Cardiac fibroblast (primary cell): Measurements from ENCODE around the gene ARHGAP26.

Experiments
- DNase-seq, 2 donors: peaks; one replicate each; pipeline versions ENCODE4 v3.0.0 to v3.0.0-alpha.2; 2010; ENCODE audit warnings: low read depth in 2 of 2
- H3K4me3 ChIP-seq, 2 donors: replicated peaks in 1 of 2; 1 replicate in 1 of 2; 2 replicates in 1 of 2; pipeline ENCODE4 v1.5.1; 2011; ENCODE audit warnings: low read depth in 2 of 2, low read length in 2 of 2, mild to moderate bottlenecking in 2 of 2, moderate library complexity in 1 of 2
- TF ChIP-seq, protein P1 (sequence below): IDR thresholded peaks from one replicate; pipeline ENCODE4 v1.5.1; 2011; ENCODE audit warnings: low read depth, mild to moderate bottlenecking, low read length, inconsistent platforms

Gene ARHGAP26

DNA sequence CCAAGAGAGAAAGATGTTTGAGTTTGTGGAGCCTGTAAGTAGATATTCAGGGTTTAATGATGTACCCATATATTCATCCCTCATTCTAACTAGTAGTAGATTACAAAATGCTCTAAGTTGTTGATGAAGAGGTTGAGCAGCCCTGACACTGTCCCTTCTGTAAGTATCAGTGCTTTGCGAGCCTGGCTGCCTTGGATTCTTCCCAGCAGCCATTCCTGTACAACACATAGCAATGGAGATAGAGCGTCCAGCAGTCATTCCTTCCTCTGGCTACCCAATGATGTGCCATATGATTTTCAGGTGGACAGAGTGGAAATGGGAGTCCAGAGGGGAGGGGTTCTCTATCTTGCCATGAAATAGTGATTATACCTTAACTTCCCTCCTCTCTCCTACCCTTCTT, 124.1 kb downstream of the ARHGAP26 start:
- TF ChIP-seq, protein P1, sequence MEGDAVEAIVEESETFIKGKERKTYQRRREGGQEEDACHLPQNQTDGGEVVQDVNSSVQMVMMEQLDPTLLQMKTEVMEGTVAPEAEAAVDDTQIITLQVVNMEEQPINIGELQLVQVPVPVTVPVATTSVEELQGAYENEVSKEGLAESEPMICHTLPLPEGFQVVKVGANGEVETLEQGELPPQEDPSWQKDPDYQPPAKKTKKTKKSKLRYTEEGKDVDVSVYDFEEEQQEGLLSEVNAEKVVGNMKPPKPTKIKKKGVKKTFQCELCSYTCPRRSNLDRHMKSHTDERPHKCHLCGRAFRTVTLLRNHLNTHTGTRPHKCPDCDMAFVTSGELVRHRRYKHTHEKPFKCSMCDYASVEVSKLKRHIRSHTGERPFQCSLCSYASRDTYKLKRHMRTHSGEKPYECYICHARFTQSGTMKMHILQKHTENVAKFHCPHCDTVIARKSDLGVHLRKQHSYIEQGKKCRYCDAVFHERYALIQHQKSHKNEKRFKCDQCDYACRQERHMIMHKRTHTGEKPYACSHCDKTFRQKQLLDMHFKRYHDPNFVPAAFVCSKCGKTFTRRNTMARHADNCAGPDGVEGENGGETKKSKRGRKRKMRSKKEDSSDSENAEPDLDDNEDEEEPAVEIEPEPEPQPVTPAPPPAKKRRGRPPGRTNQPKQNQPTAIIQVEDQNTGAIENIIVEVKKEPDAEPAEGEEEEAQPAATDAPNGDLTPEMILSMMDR: no peak
- DNase-seq: no peak
- H3K4me3 ChIP-seq: no peak overlapping the region

- DNase-seq: peak; percentile 46 to 58
- TF ChIP-seq, protein P1: no peak
- no peak overlapping the region for H3K4me3 ChIP-seq
Measured at GRCh38 chr5:142894749-142895148, 124.6 kb downstream of the ARHGAP26 start.

DNA sequence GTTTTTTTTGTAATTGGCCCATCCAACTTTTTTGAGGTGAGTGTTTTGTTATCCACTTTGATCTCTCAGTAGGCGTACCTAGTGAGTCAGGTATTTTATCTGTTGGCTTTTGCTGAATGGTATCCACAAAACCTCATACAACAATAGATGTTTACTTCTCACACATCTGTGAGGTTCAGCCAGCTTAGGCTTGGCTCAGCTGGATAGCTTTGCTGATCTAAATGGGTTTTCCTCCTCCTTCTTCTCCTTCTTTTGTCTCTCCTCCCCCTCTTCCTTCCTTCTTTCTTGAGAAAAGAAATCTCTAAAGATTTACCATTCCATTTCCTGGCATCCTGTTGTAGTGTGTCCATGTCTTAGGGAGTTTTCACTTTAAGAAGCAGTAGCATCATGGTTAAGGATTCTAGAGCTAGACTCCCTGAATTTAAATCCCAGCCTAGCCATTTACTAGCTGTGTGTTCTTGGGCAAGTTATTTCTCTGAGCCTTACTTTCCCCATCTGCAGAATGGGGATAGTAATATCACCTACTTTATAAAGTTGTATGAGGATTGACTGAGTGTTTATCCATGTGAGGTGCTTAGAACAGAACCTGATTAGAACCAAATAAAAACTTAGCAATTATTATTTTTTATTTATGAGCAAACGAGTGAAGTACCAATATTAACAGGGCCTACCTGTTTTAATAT, 126.3 kb downstream of the ARHGAP26 start:
- DNase-seq: no peak
- H3K4me3 ChIP-seq: no peak overlapping the region
- TF ChIP-seq, protein P1: no peak

GRCh38 chr5:142897328-142897727, 127.2 kb downstream of the ARHGAP26 start:
- TF ChIP-seq, protein P1: no peak
- no peak overlapping the region for H3K4me3 ChIP-seq
- DNase-seq: no peak

DNA sequence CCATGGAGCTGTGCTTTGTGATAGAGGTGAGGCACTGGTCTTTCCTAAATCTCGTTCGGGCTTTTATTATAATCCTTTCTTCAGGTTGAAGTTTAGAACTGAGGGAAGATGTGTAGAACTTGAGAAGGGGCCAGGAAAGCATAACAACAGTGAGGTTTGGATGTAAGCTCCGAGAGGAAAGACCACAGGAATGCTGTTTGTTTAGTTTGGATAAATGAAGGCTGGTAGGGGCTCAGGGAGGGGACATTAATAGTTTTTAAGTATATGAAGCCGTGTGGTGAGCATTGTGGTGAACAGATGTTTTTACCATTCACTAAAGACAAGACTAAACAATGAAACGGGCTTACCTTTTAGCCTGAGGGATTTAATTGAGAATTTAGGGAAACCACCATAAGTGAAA, 130.8 kb downstream of the ARHGAP26 start:
- TF ChIP-seq, protein P1: no peak
- DNase-seq: peak; percentile 28 to 56
- H3K4me3 ChIP-seq: no peak overlapping the region

DNA sequence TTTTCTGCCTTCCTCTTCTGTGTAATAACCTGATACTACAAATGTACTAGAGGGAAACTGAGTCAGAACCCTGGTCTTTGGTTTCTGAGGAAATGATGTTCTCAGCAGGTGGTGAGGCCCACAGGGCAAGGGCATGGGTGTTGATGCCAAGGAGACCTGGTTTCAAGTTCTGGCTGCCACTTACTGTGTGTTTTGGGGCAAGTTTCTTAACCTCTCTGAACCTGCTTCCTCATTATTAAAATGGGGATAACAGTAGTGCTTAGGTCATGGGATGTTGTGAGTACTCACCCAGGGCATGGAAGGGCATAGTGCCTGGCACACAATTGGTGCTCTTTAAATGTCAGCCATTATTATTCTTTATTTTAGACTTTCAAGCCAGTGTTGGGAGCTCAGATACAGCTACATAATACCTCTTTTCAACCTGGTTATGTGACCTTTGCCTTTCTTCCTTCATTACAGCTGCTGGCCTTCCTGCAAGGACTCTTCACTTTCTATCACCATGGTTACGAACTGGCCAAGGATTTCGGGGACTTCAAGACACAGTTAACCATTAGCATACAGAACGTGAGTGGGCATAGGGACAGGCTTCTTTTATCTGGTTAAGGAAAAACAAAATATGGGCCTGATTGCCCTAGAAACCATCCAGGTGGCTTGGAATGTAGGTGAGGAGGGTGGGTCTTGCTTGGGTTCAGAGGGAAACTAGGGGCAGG, 131.5 kb downstream of the ARHGAP26 start:
- TF ChIP-seq, protein P1: no peak
- no peak for DNase-seq
- no peak overlapping the region for H3K4me3 ChIP-seq
